Activated naive CD8-positive, alpha-beta T cell treated with anti-CD3 and anti-CD28 coated beads, Interleukin-2, amount 50 U/mL, for 24 hours (primary cell): ENCODE results near the gene PYGO2.
A peak's percentile ranks its signal among the peaks of the same experiment; 100 is the strongest.

ENCODE experiments used
- ATAC-seq: fragments of 150-1000 bp; cut with Tn5 transposase; one replicate; pipeline ENCODE4 v1.10.0; 2021
- DNase-seq: peaks from one replicate; pipeline ENCODE4 v3.0.0; 2021
- H3K27ac Mint-ChIP-seq: one replicate; pipeline ENCODE4 v1.8.0; 2021; ENCODE audit warnings: mild to moderate bottlenecking, mixed read lengths
- H3K27me3 Mint-ChIP-seq: one replicate; pipeline ENCODE4 v1.8.0; 2021; ENCODE audit warnings: mixed read lengths
- H3K36me3 Mint-ChIP-seq: one replicate; pipeline ENCODE4 v1.8.0; 2021; ENCODE audit warnings: low read depth, mixed read lengths
- H3K4me1 Mint-ChIP-seq: one replicate; pipeline ENCODE4 v1.8.0; 2021; ENCODE audit warnings: mixed read lengths
- H3K4me3 Mint-ChIP-seq: one replicate; pipeline ENCODE4 v1.8.0; 2021; ENCODE audit warnings: mild to moderate bottlenecking, moderate library complexity, mixed read lengths
- H3K9me3 Mint-ChIP-seq: one replicate; pipeline ENCODE4 v1.8.0; 2021; ENCODE audit warnings: mixed read lengths

The PYGO2 gene

DNA sequence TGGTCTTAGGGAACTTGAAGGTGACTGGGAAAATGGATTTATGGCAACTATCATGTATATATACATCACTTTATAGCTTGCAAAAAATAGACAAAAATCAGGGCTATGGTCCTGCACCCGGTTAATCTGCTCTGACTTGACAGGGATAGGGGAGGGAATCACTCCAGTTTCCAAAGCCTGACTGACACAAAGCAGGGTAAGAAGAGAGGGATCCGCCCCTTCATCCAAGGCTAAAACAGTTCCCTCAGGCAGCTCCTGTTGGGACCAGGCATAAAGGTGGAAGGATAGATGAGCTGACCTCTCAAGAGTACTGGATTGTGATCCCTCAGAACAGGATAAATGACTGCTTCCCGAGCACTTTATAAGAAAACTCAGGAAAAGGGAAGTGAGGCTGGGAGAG lies 7.0 kb downstream of the PYGO2 start:
- H3K4me3 Mint-ChIP-seq = peak overlapping the region; percentile 90
- ATAC-seq (no peak), DNase-seq (no peak)
- H3K4me1 Mint-ChIP-seq = peaks cover 71% of the 10 kb centered on the region
- H3K36me3 Mint-ChIP-seq = peaks cover 3% of the 10 kb centered on the region
- peak overlapping the region; percentile 94 for H3K27ac Mint-ChIP-seq
- H3K27me3 Mint-ChIP-seq = no peaks in the 10 kb centered on the region
- H3K9me3 Mint-ChIP-seq = no peaks in the 10 kb centered on the region

DNA sequence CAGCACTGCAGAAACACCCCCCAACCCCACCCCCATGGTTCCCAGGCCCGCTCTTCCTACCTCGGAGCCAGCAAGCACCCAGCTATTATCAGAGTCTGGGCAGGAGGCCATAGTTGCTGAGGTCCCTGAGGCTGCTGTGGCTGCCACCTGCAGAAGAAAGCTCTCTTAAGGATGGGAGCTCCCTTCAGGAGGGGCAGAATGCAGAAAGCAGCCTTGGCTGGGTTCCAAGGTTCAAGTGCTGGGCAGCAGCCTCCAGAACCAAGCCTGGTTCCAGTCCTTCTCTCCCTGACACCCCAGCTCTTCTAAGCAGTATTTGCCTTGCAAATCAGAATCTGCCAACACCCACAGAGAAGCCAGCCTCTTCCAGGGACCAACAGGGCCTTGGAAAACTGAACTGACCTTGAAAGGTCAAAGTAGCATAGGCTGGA lies 8.0 kb downstream of the PYGO2 start:
- Mint-ChIP-seq H3K36me3 (peaks cover 3% of the 10 kb centered on the region), H3K4me1 (peaks cover 74% of the 10 kb centered on the region), H3K27me3 (no peaks in the 10 kb centered on the region), H3K9me3 (no peaks in the 10 kb centered on the region), H3K4me3 (peak overlapping the region; percentile 90), H3K27ac (peak overlapping the region; percentile 94)
- ATAC-seq (no peak), DNase-seq (no peak)

DNA sequence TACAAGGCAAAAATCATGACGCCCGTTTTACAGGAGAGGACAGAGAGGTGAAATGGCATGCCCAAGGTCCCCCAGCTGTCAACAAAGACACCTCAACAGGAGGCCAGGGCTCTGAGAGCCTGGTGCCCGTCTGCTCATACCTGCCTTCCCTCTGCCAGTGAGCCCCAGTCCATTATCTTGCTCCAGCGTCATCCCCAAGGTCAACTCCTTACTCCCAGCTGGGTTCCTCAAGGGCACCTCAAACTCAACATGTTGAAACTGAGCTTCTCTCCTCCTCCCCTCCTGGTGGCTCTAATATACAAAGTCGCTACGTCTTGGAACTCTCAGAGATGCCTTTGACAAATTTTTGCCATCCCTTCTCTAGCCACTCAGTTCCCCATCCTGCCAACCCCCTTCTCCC lies 8.9 kb downstream of the PYGO2 start:
- Mint-ChIP-seq H3K27ac (peak overlapping the region; percentile 93), H3K36me3 (peaks cover 3% of the 10 kb centered on the region), H3K9me3 (no peaks in the 10 kb centered on the region), H3K4me1 (peaks cover 72% of the 10 kb centered on the region), H3K27me3 (no peaks in the 10 kb centered on the region), H3K4me3 (peak overlapping the region; percentile 73)
- ATAC-seq (no peak), DNase-seq (no peak)

DNA sequence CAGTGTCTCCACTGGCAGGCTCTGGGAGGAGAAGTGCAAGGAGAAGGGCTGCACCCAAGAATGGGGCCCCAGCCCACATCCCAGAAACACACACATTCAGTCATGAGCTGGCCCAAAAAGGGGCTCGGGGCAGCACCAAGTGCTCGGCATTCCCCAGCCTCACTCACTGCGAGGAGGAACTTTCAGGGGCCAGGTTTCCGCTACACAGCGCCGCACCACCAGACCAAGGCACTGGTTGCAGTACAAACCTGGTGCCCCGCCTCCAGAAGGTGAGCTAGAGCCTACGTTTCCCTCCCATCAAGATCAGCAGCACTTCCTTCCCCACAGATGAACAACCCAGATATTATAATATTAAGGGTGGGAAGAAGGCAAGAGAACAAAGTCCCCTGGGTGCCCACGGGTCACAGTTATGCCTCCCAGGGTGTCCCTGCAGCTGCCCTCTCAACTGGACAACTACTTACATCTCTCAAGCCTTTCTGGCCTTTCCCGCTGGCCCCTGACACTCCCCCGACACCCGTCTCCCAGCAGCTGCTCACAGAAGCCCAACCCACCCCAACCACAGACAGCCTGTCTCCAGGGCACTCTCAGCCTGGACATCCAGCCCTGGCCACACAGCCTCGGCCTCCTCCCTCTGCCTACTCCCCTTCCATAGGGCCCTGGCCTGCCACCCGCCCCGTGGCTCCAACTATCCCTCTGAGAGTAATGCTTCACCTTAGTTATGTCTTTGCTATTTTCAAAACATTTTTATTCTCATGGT lies 9.5 kb downstream of the PYGO2 start:
- Mint-ChIP-seq H3K9me3 (no peaks in the 10 kb centered on the region), H3K27ac (peak overlapping the region; percentile 93), H3K4me3 (peak overlapping the region; percentile 73), H3K36me3 (peaks cover 3% of the 10 kb centered on the region), H3K4me1 (peaks cover 72% of the 10 kb centered on the region), H3K27me3 (no peaks in the 10 kb centered on the region)
- peak; percentile 44 for ATAC-seq
- DNase-seq = peak; percentile 68

DNA sequence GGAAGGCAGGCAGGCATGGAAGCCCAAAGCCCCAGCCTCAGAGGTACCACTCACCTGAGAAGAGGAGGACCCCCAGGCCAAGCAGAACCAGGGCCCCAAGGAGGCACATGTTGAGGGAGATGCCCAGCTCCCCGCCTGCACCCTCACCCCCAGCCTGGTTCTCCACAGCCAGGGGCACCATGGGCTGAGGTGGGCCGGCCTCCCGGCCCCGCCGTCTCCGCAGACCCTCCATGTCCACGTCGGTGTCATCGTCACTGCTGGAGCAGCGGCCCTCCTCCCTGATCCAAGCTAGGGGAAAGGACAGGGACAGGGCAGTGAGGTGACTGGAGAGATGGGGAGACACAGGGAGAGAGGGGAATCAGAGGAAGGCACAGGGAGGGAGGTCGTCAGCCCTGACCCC lies 13.5 kb downstream of the PYGO2 start:
- H3K4me3 Mint-ChIP-seq = no peak overlapping the region

DNA sequence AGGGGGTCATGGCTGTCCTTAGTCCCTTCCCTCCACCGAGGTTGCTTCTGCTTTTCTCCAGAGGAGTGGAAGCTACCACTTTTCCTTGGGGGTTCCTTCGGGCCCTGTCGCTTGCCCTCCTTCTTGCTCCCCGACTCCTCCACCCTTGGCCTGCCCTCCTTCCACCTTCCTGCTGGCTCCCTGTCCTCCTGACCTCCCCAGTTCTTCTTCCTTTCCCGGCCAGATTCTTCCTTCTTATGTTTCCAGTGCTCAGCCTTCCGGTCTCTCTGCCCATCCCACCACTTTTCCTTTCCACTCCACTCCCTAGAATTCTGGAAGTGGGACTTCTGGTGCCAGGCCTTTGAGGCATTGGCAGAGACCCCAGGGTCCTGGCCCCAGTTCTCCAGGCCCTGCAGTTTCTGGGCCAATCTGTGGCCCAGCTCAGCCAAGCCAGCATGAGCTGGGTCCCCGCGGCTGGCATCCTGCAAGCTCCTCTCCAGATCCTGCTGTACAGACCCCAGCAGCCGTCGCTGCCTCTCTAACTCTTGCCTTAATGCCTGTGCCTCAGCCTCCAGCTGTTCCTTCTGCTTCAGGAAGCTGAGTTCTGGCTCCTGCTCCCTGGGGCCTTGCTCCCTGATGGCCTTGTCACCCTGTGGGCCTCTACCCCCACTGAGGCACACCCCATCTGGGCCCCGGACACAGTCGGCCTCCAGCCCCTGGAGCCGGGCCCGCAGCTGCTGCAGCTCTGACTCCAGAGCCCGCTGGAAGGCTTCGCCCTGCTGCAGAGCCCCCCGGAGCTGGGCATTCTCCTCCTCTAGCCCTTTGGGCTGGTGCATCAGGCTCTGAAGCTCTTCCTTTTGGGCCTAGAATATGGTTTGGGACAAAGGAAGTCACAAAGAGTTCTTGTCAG lies 15.4 kb downstream of the PYGO2 start:
- H3K27ac Mint-ChIP-seq = no peak overlapping the region
- no peak for DNase-seq
- peaks cover 3% of the 10 kb centered on the region for H3K36me3 Mint-ChIP-seq
- no peaks in the 10 kb centered on the region for H3K9me3 Mint-ChIP-seq
- no peaks in the 10 kb centered on the region for H3K27me3 Mint-ChIP-seq
- ATAC-seq = no peak
- peaks cover 45% of the 10 kb centered on the region for H3K4me1 Mint-ChIP-seq
- H3K4me3 Mint-ChIP-seq = no peak overlapping the region

More for the DNA sequence above, 13.5 kb downstream of the PYGO2 start:
- H3K27ac Mint-ChIP-seq = no peak overlapping the region
- DNase-seq (no peak), ATAC-seq (no peak)
- H3K27me3 Mint-ChIP-seq = no peaks in the 10 kb centered on the region
- peaks cover 3% of the 10 kb centered on the region for H3K36me3 Mint-ChIP-seq
- H3K4me1 Mint-ChIP-seq = peaks cover 45% of the 10 kb centered on the region
- H3K9me3 Mint-ChIP-seq = no peaks in the 10 kb centered on the region

DNA sequence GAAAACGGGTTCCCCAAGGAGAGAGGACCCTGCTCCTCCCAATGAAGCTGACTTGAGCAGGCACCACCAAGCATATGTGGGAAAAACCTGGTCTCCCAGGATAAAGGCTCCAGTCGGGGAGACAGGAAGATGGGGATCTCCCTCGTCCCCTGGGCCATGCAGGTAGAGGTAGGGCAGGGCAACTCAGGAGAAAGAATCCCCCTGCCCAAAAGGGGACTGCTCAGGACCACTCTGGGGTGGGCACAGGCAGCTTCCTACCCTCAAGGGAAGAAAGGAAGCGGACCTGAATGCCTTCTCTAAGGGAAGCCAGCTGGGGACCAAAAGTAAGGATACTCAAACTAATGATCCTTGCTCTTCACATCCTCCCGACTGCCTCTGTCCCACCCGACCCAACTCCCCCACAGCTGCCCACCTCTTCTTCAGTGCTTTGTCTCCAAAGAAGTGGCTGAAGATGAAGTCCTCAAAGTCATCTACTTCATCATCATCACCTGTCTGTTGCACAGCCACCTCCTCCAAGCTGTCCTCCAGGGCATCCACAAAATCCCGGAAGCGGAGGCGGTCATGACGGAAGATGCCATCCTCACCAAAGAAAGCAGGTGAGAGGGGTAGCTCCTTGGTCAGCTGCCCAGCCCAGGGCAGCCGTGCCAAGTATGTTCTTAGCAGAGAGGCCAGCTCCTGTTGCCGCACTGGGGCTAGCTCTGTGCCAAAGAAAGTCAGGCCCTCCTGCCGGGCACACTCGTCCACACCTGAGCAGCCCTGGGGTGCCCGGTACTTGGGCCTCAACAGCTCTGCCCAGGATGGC lies 16.2 kb downstream of the PYGO2 start:
- H3K27ac Mint-ChIP-seq = no peak overlapping the region
- H3K4me1 Mint-ChIP-seq = peaks cover 45% of the 10 kb centered on the region
- H3K9me3 Mint-ChIP-seq = no peaks in the 10 kb centered on the region
- no peaks in the 10 kb centered on the region for H3K36me3 Mint-ChIP-seq
- no peaks in the 10 kb centered on the region for H3K27me3 Mint-ChIP-seq
- no peak for DNase-seq
- ATAC-seq = no peak
- H3K4me3 Mint-ChIP-seq = no peak overlapping the region

DNA sequence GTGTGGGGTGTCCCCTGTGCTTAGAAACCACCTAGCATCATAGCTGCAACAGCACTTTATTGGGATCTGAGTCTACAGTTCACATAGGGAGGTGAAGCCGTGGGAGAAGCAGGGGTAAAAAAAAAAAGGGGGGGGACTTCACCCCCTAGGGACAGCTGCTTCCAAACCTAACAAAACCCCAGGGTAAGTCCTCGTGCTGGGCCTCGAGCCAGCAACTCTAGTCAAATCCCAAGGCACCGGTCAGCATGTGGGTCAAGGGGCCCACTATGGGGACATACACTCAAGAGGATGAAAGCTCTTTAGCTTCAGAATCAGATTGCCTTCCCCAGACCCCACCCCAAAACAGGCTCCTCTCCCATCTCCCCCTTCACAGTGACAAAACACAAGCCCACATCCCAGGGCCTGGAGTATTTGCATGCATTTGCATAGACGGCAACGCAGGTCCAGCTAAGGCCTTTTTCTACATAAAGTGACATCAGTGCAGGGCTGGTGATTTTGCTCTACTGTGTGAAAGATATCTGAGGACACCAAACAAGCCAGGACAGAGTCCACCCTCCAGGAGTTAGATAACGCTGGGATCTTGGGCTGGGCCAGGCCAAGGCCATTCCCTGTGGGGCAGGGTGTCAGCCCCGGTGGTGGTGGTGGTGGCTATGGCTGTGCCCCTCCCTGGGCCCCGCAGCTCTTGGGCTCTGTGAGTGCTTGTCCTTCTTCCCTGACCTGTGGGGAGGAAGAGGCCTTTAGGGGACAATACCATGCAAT lies 17.0 kb downstream of the PYGO2 start:
- ATAC-seq (no peak), DNase-seq (no peak)
- H3K27ac Mint-ChIP-seq = no peak overlapping the region
- no peaks in the 10 kb centered on the region for H3K27me3 Mint-ChIP-seq
- no peaks in the 10 kb centered on the region for H3K9me3 Mint-ChIP-seq
- peaks cover 50% of the 10 kb centered on the region for H3K4me1 Mint-ChIP-seq
- no peak overlapping the region for H3K4me3 Mint-ChIP-seq
- H3K36me3 Mint-ChIP-seq = no peaks in the 10 kb centered on the region

DNA sequence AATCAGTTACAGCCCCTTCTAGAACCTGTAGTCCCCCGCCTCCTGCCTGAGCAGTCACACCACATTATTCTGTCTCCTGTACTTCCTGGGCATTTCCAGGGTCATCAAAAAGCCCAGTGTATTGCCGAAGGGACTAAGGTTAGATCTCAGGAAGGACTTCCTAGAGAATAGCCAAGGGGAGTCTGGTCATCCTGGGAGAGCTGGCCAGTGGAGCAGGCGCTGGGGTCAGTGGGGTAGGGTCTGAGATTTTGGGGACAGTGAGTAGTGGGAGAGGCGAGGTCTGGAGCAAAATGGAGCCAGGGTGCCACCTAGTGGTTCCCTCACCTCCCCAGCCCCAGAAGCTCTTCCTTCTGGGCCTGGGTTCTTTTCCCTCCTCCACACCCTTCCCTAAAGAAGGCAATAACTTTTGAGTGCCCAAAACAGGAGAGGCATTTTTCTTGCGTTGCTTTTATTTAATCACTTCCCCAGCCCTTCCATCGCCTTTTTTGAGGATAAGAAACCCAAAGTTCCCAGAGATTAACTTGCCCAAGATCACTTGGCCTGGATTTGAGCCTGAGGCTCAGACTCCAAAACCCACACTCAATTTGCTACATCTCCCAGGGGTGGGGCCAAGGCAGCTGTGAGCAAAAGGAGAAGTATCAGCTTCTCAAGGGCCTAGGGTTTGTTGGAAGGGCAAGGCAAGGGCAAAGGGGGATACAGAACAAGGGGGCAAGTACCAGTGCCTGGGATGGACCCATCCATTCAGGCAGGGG lies 17.8 kb downstream of the PYGO2 start:
- Mint-ChIP-seq H3K4me1 (peaks cover 53% of the 10 kb centered on the region), H3K27me3 (no peaks in the 10 kb centered on the region), H3K4me3 (no peak overlapping the region), H3K9me3 (no peaks in the 10 kb centered on the region), H3K27ac (peak overlapping the region; percentile 21), H3K36me3 (no peaks in the 10 kb centered on the region)
- DNase-seq (peak; percentile 64), ATAC-seq (no peak)

DNA sequence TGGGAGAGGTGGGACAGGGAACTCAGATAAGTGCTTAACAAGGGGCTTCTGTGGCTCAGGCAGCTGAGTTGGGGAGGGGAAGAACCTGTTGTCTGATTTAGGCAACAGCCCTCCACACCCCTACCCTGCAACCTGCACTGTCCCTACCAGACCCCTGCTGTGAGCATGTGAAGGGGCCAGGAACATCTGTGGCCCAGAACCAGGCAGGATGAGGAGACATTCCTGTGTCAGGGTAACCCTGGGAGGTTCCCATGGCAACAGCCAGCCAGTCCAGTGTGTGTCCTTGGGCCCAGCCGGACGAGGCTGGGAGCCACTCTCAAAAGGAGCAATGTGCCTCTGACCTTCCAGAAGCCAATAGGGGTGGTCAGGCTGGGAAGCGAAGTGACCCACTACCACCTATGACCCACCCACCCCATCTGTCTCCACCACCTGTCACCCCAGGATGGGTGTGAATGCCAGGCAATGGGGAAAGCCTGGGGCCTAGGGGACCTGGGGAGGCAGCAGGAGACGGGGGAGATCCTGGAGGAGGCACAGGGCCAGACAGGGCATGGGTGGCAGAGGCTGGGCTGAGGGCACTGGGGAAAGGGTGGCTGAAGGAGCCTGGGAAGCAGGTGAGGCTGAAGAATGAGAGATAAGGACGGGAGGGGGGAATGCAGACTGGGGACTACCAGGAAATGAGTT lies 20.1 kb downstream of the PYGO2 start:
- no peak for ATAC-seq
- peaks cover under 1% of the 10 kb centered on the region for H3K36me3 Mint-ChIP-seq
- peak overlapping the region; percentile 3 for H3K4me3 Mint-ChIP-seq
- no peaks in the 10 kb centered on the region for H3K9me3 Mint-ChIP-seq
- no peaks in the 10 kb centered on the region for H3K27me3 Mint-ChIP-seq
- H3K4me1 Mint-ChIP-seq = peaks cover 72% of the 10 kb centered on the region
- H3K27ac Mint-ChIP-seq = peak overlapping the region; percentile 87
- no peak for DNase-seq

DNA sequence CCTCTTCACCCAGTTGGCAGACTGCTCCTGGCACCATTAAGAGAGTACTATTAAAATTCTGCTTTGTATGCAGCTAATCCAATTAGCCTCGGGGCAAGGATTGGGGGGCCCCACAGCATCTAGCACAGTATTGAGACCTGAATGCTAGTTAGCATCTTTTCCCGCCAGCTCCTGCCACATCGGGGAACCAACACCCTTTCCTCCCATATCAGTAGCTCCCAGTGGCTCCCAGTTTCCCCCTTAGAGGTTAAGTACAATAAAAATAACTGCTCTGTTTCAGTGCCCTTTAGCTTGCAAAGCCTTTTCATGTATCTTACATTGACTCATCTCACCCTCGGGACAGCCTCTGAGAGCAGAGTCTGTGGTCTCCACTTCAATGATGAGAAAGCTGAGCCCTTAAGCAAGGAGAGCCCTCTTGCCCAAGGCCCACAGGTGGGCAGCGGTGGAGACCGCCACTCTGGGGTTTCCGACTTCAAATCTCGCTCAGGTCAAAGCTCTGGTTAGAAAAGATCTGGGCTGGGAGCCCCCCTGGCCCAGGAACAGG lies 20.9 kb downstream of the PYGO2 start:
- DNase-seq = no peak
- peak overlapping the region; percentile 63 for H3K27ac Mint-ChIP-seq
- ATAC-seq = peak; percentile 45
- H3K4me1 Mint-ChIP-seq = peaks cover 79% of the 10 kb centered on the region
- no peaks in the 10 kb centered on the region for H3K9me3 Mint-ChIP-seq
- H3K27me3 Mint-ChIP-seq = no peaks in the 10 kb centered on the region
- peaks cover 2% of the 10 kb centered on the region for H3K36me3 Mint-ChIP-seq
- H3K4me3 Mint-ChIP-seq = peak overlapping the region; percentile 3

DNA sequence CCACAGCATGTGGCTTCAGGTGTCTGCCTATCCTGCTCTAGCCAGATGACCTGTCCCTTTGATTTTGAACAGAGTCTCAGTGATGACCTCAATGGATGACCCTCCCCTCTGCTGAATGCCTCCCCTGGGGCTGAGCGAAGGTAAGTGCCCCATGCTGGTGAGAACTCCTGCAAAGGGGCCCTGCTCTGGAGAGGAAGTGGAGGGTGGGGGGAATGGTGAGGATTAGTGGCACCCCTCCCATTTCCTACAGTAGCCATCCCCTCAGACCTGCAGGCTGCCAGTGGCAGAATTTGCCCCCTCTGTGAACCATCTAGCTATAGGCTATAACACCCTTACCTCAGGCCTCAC lies 21.4 kb downstream of the PYGO2 start:
- H3K4me1 Mint-ChIP-seq = peaks cover 84% of the 10 kb centered on the region
- no peaks in the 10 kb centered on the region for H3K9me3 Mint-ChIP-seq
- no peaks in the 10 kb centered on the region for H3K27me3 Mint-ChIP-seq
- ATAC-seq (no peak), DNase-seq (no peak)
- no peak overlapping the region for H3K27ac Mint-ChIP-seq
- peaks cover 2% of the 10 kb centered on the region for H3K36me3 Mint-ChIP-seq
- no peak overlapping the region for H3K4me3 Mint-ChIP-seq
